Stimulated activated CD8-positive, alpha-beta memory T cell treated with anti-CD3 and anti-CD28 coated beads, Interleukin-2, amount 100 ng/mL, for 48 hours (primary cell): ENCODE results near the gene FOXO3.
"Not testable (repeated sequence)": the region's sequence is repeated elsewhere in the genome, so short reads cannot be mapped to it uniquely, and the experiment has no call there.

Source experiments
- DNase-seq, 2 donors: peaks; one replicate each; pipeline ENCODE4 v3.0.0-alpha.2; 2020; ENCODE audit warnings: low read depth in 2 of 2

The FOXO3 gene

DNA sequence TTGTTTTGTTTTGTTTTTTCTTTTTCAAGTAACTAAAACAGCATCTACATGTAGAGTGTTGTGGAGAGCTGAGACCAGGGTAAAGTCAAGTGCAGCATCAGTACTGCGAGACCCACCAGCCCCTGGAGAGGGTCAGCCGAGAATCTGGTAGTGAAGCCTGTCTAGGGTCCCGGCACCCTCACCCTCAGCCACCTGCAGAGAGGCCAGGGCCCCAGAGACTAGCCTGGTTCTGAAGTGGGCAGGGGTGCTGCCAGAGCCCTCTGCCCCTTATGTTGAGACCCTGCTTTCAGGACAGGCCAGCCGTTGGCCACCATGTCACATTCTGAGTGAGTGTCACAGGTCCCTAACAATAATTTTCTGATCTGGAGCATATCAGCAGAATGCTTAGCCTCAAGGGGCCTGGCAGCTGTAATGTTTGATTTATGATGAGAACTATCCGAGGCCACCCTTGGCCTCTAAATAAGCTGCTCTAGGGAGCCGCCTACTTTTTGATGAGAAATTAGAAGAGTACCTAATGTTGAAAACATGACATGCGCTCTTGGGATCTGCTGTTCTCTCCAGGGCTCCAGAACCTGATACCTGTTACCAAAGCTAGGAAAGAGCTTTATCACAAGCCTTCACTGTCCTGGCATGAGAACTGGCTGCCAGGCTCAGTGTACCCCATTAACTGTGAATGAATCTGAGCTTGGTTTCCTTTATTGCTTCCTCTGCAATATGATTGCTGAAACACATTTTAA, 121.8 kb downstream of the FOXO3 start:
- not testable (repeated sequence) for DNase-seq

DNA sequence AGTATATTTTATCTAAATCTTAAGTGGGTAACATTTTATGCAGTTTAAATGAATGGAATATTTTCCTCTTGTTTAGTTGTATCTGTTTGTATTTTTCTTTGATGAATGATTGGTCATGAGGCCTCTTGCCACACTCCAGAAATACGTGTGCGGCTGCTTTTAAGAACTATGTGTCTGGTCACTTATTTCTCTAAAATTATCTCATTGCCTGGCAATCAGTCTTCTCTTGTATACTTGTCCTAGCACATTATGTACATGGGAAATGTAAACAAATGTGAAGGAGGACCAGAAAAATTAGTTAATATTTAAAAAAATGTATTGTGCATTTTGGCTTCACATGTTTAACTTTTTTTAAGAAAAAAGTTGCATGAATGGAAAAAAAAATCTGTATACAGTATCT, 123.3 kb downstream of the FOXO3 start:
- DNase-seq: not testable (repeated sequence)

DNA sequence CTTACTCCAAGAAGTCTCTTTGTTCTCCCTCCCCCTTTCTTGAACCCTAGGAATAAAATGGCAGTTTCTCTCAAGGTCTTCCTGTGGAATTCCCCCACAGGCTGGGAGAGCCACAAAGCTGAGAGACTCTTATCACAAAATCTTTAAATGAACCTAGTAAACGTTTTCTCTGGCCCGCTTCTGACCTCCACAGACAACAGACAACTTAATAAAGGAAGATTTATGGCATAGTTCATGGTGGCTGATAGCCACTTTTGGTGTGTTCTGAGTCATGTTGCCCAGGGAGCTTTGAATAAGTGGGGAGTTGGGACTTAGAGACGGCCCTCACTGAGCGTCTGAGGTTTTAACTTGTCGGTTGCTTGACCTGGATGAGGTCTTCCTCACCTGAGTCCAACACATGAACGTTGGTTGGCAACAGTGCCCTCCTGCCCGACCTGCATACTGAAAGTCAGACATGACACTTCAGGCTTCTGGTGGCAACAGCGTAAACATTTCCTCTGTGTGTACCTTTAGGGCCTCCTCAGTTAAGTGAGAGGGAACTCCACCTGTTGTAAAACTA, 124.1 kb downstream of the FOXO3 start:
- DNase-seq: no peak

GRCh38 chr6:108685970-108686369, 125.3 kb downstream of the FOXO3 start:
- no peak for DNase-seq

DNA sequence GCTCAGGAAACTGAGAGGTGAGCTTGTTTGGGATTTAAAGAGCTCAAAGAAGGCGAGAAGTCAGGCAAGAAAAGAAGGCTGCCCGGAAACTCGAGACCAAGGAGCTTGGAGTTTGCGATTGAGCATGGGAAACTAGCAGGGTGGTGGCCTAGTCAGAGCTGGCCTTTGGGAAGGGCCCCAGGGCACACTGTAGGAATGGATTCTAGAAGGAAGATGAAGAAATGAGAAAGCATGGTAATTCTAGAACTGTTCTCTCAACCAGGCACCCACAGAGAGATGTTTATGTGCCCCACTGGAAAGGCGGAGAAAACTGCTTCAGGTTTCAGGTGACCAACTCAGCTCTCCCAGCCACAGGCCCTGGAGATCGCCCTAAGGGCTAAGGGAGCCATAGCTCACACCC, 126.2 kb downstream of the FOXO3 start:
- DNase-seq: no peak

DNA sequence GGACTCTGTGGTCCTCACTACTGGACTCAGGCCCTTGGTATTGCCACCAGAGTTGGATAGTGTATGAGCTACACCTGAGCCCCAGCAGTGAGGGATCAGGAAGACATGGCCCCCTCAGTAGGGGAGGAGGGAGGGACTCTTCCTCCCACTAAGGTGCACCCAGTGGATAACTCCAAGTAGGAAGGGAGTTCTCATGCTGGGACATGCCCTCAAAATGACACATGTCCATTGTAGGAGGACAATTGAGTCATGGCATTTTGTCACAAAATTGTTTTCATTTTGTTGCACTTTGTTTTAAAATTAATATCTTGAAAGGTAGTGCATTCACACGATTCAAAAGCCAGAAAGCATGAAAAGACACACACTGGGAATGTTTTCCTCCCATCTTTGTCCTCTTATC, 127.2 kb downstream of the FOXO3 start:
- no peak for DNase-seq

DNA sequence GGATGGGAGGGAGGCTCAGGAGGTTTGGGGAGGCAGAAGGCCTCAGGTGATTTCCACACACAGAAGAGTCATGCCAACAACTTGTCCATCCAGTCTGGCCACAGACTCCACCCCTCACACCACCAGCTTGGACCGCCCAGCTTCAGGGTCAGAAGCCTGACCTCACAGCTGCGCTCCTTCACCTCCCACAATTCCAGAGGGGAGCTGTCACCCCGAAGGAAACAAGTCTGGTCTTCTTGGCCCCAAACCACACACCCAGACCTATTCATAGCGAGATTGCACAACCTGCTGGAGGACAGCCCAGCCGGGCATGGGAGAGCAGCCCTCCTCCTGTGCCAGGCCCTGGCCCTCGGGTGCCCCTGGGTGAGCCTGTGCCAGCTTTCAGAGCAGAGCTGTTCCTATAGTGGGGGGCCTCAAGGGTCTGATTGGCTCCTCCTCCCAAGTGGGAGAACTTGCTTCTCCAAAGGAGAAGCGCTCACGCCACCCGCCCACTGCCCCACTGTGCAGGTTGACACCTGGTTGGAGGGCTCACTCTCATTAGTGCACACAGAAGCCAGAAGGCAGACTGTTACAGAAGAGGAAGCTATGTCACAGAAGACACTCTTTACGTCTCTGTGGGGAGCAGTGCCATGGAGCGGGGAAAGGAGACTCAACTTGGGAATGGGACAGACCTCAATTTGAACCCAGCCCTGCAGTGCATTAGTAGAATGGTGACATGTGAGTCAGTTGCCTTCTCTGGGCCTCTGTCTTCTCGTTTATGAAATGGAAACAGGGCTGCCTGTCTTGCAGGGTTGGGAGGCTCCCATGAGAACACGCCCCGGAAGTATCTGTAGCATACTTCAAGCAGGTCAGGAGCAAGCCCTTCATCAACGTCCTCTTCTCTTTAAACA, 128.8 kb downstream of the FOXO3 start:
- no peak for DNase-seq

GRCh38 chr6:108690326-108691049, 129.8 kb downstream of the FOXO3 start:
- no peak for DNase-seq

GRCh38 chr6:108693430-108694154, 132.9 kb downstream of the FOXO3 start:
- no peak for DNase-seq

DNA sequence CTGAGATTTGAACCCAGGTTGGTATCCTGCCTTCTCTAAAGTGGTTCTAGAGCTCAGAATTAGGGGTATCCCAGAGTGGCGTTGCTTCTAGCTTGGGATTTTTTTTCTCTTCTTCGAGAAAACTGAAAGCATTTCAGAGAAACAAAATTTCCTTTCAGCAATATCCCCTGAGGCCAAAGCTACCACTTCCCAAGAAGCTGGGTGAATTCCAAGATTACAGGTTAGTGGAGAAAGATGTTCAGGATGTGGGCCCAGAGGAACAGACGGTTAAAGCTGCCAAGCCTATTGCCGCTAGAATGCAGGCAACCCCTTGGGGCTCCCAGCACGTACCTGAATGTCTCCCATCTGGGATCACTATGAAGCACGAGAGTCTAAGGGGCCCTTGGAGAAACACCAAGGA, 134.1 kb downstream of the FOXO3 start:
- no peak for DNase-seq

DNA sequence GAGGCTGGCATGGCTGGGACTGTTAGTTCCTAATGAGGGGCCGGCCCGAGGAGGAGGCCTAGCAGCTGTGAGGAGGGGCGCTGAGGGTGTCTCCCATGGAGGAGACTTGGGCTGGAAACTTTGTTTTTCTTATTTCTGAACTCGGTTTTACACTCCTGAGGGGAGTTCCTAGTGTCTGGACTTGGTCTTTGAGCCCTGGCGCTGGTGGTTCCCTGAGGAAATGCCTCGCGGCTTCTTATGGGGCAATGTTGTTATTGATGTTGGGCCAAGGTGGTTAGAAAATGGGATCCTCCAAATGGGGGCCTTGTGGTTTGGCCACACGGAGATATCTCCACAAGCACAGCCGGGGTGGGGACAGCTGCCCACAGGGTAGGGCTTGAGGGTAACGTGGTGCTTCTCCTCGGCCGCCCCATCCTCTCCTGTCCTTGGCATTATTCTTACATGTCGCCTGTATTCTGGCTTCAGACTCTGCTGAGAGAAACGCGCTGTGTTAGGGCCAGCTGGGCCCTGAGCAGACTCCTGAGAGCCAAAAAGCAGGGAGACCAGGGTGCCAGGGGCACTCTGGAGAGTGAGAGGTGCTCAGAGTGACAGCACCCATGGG, 136.9 kb downstream of the FOXO3 start:
- DNase-seq: no peak

- DNase-seq: no peak
These were observed 138.0 kb downstream of the FOXO3 start for GRCh38 chr6:108698593-108699289.

DNA sequence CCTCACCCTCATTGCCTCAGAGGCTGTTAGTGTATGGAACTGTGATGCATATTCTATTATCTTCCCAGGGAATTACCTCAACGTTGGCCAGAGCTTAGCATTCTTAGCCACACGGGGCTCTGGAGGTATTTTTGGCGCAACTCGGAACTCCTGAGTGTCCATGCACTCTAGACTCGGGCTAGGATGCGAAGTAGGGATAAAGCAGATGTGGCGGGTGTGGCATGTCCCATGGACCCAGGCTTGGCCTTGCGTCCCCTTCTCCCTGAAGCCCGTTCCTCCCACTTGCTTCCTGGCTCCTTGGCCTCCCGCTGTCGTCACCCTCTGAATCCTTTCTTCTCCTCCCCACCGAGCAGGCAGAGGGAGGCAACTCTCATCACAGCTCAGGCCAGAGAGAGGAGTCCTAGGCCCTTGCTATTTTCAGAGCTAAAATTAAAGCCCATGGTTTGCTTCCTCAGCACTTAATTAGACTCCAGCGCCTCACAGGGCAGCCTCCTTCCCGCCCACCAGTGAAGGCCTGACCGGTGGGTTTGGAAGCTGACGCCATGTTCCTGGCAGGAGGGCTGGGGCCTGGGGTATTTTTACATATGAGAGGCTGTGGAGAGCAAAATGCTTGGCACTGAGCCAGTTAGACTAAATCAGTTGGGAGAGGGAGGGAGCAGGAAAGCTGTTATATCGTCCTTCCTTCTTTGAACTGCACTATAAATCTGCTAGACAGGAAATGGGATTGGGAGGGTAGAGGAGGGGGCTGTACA, 138.7 kb downstream of the FOXO3 start:
- no peak for DNase-seq

DNA sequence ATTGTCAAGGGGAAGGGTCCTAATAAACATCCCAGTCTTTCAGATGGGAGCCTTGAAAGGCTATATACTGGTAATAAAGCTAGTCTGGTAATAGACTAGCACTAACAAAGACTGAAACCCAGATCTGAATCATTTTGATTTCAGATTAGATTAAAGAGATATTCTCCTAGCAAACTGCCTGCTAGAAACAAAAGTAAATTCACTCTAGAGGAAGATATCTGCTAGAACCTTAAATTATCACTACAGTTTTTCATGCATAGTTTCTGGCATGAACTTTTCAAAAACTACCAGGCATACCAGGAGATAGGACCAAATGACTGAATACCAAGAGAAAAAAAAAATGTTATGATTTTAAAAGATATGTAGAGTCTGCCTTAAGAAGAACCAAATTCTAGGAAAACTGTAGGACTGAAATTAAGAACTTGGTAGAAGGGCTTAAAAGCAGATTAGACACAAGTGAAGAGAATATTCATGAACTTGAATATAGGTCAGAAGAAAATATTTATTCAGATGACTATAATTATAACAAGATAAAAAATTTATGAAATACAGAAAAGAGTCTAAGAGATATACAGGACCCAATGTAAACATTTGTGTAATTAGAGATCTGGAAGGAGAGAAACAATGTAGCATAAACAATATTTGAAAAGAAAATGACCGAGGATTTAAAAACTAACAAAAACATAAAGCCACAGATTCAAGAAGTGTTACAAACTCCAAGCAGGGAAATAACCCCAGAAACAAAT, 141.6 kb downstream of the FOXO3 start:
- DNase-seq: no peak

GRCh38 chr6:108706649-108707048, 145.9 kb downstream of the FOXO3 start:
- DNase-seq: no peak

DNA sequence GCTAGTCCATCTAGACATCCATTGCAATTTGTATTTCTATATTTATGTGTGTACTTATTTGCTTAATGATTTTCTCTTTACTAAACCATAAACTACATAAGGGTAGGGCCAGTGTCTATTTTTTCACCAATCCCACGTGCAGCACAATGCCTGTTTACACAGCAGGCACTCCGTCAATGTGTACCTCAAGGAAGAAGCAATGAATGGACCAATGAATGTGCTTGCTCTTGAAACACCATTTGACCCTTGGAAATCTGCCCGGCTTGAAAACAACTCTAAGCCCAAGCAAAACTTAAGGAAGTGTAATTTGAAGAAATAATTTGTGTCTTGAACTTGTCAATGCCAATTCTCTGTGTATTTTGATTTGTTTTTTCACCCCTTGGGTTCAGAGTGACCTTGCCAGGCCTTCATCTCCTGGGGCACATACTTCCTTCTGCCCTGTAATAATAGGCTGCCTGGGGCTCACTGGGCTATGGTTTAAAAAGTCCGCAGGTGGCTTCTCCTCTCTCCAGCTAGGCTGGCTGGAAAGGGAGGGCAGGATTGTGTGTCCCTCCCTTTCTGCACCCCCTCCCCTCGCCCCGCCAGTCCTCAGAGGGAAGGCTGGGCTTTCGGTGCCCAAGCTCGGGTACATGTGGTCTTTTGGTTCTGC, 146.7 kb downstream of the FOXO3 start:
- DNase-seq: no peak

DNA sequence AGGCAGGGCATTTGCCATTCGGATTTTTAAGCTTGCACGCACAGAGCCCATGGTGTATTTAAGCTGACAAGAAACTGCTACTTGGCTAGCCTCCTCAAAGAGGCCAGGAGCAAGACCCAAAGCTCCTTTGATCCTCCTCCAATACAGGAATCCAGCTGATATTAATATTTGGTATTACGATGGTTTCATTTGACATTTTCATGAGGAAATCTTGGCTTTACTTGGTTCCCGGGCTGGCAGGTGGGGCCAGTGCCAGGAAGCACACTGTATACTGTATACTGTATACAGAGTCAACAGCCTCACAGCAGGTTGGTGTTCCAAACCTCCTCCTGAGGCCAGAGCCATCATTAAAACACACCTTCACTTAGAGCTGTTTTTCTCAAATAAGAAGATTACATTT, 149.3 kb downstream of the FOXO3 start:
- no peak for DNase-seq

- DNase-seq: no peak
These were observed 149.8 kb downstream of the FOXO3 start for GRCh38 chr6:108710551-108710950.
